ENCODE measurements around the gene LMX1B. TPM values are rescaled to one million over a fixed set of nuclear protein-coding genes. Genes with fewer than 3 reads are reported as not detected.

The LMX1B gene
- total RNA-seq, 1 experiment from 2014 or later = not detected

- ChIA-PET POLR2A (ENCODE audit: low non-redundant PET) (no interaction called here), CTCF (no interaction called here)
- Histone ChIP-seq H3K4me1 (ENCODE audit: insufficient read depth, low read length, poor library complexity, severe bottlenecking) (no peaks in the 10 kb centered on the region), H3K4me3 (ENCODE audit: low read depth, low read length, poor library complexity, severe bottlenecking) (no peak overlapping the region), H3K9me3 (ENCODE audit: low read depth, low read length, poor library complexity, severe bottlenecking) (no peaks in the 10 kb centered on the region), H3K36me3 (ENCODE audit: insufficient read depth, low read length, poor library complexity, severe bottlenecking) (no peaks in the 10 kb centered on the region), H3K27me3 (replicated peaks; ENCODE audit: insufficient read depth, low read depth, low read length, poor library complexity) (peaks cover 13% of the 10 kb centered on the region), H3K27ac (ENCODE audit: low read depth, low read length, poor library complexity, severe bottlenecking) (no peak overlapping the region)
- BruUV-seq (replicated peaks) = no TSS peak
- no peak for DNase-seq (ENCODE audit: low spot score)
- TF ChIP-seq CTCF (conservative IDR thresholded peaks at IDR 0.05; ENCODE audit: low read depth, low read length) = no peak
- TF ChIP-seq EZH2 (IDR thresholded peaks at IDR 0.05; ENCODE audit: borderline replicate concordance, low read depth, low read length, poor library complexity, severe bottlenecking) = no peak
- intact Hi-C loops (cut with micrococcal nuclease; ENCODE audit: unreplicated experiment) = loop anchor here (5.0 kb wide), 1 partner anchor 81 kb away; the partner anchor contains the start of gene LMX1B
These were observed 79.8 kb downstream of the LMX1B start for GRCh38 chr9:126693428-126693944.

- no peak for TF ChIP-seq CTCF (conservative IDR thresholded peaks at IDR 0.05; ENCODE audit: low read depth, low read length)
- no peak for TF ChIP-seq EZH2 (IDR thresholded peaks at IDR 0.05; ENCODE audit: borderline replicate concordance, low read depth, low read length, poor library complexity, severe bottlenecking)
- DNase-seq (ENCODE audit: low spot score) = no peak
- ChIA-PET POLR2A (ENCODE audit: low non-redundant PET) (no interaction called here), CTCF (interaction anchor here (0.8 kb wide), 1 partner anchor 11 kb away, joined by 3 read pairs; no protein-coding TSS in a partner anchor)
- H3K27me3 ChIP-seq (replicated peaks; ENCODE audit: insufficient read depth, low read depth, low read length, poor library complexity) = peaks cover 4% of the 10 kb centered on the region
- no peaks in the 10 kb centered on the region for H3K4me1 ChIP-seq (ENCODE audit: insufficient read depth, low read length, poor library complexity, severe bottlenecking)
- H3K4me3 ChIP-seq (ENCODE audit: low read depth, low read length, poor library complexity, severe bottlenecking) = no peak overlapping the region
- intact Hi-C loops (cut with micrococcal nuclease; ENCODE audit: unreplicated experiment) = loop anchor here (5.0 kb wide), 1 partner anchor 82 kb away; the partner anchor contains the start of gene LMX1B
- BruUV-seq (replicated peaks) = no TSS peak
- H3K27ac ChIP-seq (ENCODE audit: low read depth, low read length, poor library complexity, severe bottlenecking) = no peak overlapping the region
- H3K9me3 ChIP-seq (ENCODE audit: low read depth, low read length, poor library complexity, severe bottlenecking) = no peaks in the 10 kb centered on the region
- H3K36me3 ChIP-seq (ENCODE audit: insufficient read depth, low read length, poor library complexity, severe bottlenecking) = no peaks in the 10 kb centered on the region
These were observed 80.7 kb downstream of the LMX1B start for GRCh38 chr9:126694206-126695081.

- H3K27me3 ChIP-seq (replicated peaks; ENCODE audit: insufficient read depth, low read depth, low read length, poor library complexity) = no peaks in the 10 kb centered on the region
- BruUV-seq (replicated peaks) = no TSS peak
- H3K4me1 ChIP-seq (ENCODE audit: insufficient read depth, low read length, poor library complexity, severe bottlenecking) = no peaks in the 10 kb centered on the region
- H3K36me3 ChIP-seq (ENCODE audit: insufficient read depth, low read length, poor library complexity, severe bottlenecking) = no peaks in the 10 kb centered on the region
- ChIA-PET POLR2A (ENCODE audit: low non-redundant PET) (no interaction called here), CTCF (no interaction called here)
- no peaks in the 10 kb centered on the region for H3K9me3 ChIP-seq (ENCODE audit: low read depth, low read length, poor library complexity, severe bottlenecking)
- no peak for DNase-seq (ENCODE audit: low spot score)
- TF ChIP-seq EZH2 (IDR thresholded peaks at IDR 0.05; ENCODE audit: borderline replicate concordance, low read depth, low read length, poor library complexity, severe bottlenecking) (no peak), CTCF (conservative IDR thresholded peaks at IDR 0.05; ENCODE audit: low read depth, low read length) (no peak)
- no peak overlapping the region for H3K4me3 ChIP-seq (ENCODE audit: low read depth, low read length, poor library complexity, severe bottlenecking)
- H3K27ac ChIP-seq (ENCODE audit: low read depth, low read length, poor library complexity, severe bottlenecking) = no peak overlapping the region
- intact Hi-C loops (cut with micrococcal nuclease; ENCODE audit: unreplicated experiment) = no loop called here
These were observed 81.5 kb downstream of the LMX1B start for GRCh38 chr9:126695186-126695585.
